HG03432 (cell line): ENCODE data around the gene ZYX.

Experiments
- ATAC-seq: cut with Tn5 transposase; IDR thresholded peaks from one replicate; pipeline ENCODE4 v1.9.1; 2021; ENCODE audit warnings: mild to moderate bottlenecking, moderate library complexity; ENCODE audit not compliant: unreplicated experiment

The ZYX gene, protein sequence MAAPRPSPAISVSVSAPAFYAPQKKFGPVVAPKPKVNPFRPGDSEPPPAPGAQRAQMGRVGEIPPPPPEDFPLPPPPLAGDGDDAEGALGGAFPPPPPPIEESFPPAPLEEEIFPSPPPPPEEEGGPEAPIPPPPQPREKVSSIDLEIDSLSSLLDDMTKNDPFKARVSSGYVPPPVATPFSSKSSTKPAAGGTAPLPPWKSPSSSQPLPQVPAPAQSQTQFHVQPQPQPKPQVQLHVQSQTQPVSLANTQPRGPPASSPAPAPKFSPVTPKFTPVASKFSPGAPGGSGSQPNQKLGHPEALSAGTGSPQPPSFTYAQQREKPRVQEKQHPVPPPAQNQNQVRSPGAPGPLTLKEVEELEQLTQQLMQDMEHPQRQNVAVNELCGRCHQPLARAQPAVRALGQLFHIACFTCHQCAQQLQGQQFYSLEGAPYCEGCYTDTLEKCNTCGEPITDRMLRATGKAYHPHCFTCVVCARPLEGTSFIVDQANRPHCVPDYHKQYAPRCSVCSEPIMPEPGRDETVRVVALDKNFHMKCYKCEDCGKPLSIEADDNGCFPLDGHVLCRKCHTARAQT

DNA sequence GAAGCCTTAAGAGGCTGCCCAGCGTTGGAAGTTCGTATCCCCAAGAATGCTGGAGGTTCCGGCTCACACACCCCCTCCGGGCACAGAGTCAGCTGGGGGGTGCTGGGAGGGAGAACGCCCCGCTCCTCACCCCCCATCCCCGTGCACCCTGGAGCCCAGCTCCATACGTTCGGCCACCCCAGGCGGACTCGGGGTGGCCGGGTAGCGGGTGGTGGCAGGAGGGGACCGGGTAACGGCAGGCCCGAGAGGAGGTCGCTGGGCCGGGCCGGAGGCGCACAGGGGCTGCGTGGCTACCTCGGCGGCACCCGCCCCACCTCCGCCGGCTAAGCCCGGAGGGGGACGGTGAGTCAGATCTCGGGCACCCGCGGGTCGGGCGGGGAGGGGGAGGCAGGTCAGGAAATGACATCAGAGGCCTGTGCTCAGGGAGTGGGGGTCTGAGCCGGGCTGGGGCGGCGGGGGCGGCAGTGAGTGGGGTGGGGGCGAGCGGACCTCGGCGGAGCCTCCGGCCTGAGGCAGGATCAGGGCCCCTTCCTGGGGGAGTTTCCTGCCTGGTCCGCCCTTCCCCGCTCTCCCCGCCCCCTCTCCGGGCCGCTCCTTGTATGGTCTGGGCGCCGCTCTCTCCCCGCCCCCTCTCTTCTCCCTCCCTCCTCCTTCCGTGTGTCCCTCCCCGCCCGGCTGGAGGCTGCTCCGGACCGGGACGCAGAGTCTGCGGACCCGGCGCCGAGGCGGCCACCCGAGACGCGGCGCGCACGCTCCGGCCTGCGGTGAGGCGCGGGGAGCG lies at the start of gene ZYX:
Gene ZYX (plus strand): TSS at position 700 of the 781 bp plus-strand sequence. CDS start 227 bp downstream, outside the sequence.
- peak; percentile 82 for ATAC-seq

DNA sequence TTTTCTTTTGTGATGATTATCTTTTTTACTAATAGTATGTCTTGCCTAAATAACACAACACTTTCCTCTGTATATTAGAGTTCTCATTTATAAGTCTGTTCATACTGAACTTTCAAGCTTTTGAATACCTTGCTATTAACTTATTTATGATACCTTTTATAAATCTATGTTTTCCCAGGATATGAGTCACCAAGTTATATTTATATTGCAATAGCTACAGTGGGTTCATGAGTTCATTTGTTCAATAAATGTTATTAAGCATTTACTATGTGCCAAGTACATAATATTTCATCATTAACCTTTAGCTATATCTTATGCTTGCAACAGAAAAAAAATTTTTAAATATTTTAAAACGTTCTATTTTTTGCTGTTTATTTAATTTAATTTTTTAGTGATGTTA lies 46.9 kb upstream of the ZYX start:
- no peak for ATAC-seq

DNA sequence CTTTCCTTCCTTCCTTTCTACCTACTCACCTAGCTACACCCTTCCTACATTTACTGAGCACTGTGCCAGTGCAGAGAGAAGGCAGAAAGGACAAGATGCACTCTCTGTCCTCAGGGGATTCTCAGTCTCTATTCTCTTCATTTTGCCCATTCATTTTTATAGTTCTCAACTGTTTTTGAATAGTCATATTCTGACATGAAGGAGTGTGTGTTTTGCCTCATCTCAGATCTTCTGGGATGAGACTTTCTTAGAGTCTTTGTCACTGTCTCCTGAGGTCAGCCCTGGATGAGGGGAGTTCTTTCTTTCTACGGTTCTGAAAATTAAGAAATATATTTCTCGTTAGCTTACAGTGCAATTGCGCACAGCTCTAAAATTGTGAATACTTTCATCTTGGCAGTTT lies 43.9 kb upstream of the ZYX start:
- ATAC-seq, result no peak

DNA sequence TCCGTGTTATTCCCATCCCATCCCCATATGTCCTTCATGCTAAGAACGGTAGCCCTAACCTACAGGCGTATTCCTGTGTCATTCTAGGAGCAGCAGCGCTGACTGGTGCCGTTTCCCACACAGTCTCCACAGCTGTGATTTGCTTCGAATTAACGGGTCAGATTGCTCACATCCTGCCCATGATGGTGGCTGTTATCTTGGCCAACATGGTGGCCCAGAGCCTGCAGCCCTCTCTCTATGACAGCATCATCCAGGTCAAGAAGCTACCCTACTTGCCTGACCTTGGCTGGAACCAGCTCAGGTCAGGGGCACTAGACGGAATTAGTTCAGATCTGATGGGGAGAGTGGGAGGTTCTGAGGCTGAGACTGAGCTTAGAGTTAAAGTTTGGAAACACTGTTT lies 39.3 kb upstream of the ZYX start:
- no peak for ATAC-seq

DNA sequence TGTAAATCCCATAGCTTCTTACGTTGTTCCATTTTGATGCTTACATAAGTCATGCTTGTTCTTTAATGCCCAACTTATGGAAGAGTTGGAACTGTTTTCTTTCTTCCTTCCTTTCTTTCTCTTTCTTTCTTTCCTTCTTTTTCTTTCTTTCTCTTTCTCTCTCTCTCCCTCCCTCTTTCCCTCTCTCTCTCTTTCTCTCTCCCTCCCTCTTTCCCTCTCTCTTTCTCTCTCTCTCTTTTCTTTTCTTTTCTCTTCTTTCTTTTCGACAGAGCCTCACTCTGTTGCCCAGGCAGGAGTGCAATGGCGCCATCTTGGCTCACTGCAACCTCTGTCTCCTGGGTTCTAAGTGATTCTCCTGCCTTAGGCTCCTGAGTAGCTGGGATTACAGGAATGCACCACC lies 37.5 kb upstream of the ZYX start:
- no peak for ATAC-seq

DNA sequence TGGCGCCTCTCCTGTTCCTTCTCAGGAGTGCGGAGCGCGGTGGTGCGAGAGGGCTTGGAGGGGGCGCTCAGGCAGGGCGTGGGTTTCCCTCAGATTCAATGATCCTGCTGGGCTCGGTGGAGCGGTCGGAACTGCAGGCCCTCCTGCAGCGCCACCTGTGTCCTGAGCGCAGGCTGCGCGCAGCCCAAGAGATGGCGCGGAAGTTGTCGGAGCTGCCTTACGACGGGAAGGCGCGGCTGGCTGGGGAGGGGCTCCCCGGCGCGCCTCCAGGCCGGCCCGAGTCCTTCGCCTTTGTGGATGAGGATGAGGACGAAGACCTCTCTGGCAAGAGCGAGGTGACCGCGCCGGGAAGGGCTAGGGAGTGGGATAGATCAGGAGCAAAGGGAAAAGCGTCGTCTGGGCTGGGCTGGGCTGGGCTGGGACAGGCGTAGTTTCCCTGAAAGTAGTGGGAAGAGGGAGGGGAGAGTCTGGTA lies 35.7 kb upstream of the ZYX start:
- ATAC-seq, result peak; percentile 59

DNA sequence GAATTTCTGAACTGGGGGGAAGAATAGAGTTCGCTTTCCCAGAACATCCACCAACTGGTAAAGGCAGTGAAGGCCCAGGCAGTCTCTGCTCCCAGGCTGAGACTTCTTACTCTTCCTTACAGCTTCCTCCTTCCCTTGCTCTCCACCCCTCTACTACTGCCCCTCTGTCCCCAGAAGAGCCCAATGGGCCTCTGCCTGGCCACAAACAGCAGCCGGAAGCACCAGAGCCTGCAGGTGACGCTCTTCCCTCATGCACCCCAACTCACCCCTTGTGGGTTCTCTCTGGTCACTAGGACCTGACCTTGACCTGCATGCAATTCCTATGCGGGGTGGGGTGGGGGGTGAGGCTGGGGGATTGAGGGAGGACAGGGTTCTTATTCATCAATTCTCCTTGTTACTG lies 35.1 kb upstream of the ZYX start:
- no peak for ATAC-seq

DNA sequence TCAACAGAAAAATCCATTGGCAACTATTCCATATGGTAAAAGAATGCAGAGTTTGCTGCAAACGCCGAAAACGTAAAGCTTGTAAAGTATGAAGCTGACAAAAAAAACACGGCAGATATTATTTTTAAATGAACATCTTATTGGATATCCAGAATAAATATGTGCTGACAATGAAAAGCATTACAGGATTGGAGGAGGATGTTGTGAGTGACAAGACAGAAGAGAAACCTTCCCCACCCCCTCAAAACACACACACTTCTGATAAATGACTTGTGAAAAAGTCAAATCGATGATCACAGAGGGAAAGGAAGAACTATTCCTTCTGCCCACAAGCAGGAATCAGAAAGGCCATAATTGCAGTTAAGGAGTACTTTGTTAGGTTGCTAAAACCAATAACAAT lies 33.2 kb upstream of the ZYX start:
- no peak for ATAC-seq

DNA sequence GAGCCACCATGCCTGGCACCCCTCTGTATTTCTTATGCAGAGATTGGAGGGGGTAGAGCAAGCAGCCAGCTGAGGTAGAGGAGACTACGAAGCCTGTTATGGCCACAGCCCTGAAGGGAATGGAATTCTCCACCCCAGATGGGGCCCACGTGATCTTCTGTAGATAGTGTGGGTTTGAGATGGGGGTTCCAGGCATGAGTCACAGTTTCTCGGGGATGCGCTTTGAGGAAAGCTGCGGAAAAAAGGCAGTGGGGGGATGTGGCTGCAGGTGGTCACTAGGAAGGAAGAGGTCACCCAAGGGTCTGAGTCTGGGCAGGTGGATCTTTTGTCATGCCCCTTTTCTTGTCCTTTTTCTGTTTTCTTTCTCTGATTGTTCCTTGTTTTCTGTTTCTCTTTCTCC lies 30.1 kb upstream of the ZYX start:
- no peak for ATAC-seq

DNA sequence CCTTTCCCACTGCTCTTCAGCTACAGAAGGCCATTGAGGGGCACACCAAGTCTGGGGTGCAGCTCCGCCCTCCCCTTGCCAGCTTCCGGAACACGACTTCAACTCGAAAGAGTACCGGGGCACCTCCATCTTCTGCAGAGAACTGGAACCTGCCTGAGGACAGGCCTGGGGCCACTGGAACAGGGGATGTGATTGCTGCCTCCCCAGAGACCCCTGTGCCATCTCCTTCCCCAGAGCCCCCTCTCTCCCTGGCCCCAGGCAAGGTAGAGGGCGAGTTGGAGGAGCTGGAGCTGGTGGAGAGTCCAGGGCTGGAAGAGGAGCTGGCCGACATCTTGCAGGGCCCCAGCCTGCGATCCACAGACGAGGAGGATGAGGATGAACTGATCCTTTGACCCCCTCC lies 29.6 kb upstream of the ZYX start:
- ATAC-seq, result no peak

DNA sequence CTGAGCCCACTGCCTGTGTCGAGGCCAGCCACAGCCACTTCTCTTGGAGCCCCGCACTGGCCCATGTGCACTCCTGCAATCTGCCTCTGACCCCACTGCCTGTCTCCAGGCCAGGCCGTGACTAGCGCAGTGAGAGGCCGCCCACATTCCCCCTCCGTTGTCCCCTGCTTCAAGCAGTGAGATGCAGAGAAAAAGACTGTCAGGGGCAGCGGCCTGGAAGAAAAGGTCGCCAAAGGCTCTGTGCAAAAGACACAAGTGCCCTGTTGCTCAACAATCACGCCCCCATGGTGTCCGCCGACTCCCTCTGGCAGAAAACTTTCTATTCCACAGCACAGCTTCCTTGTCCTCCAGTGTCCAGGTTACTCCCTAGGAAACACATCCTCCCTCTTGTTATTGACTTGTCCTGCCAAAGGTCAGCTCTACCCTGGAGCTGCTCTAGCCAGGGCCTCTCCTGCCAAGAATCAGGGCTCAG lies 28.6 kb upstream of the ZYX start:
- no peak for ATAC-seq

DNA sequence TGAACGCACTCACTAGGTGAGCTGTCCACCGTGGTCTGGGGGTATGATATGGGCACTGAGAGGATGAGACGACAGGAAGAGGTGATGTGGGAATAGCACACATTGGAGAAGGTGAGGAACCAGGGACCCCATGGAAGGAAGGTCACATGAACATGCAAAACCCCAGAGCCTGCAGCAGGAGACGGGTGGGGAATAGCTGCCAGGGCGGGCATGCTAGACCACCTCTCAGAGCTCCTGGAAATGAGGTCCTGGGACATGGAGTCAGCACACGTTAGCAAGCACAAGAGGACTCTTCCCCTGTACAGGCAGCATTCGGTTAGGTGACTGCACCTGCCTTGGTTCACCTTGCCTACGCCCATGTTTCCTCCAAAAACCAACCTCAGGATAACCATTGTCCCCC lies 26.8 kb upstream of the ZYX start:
- ATAC-seq, result no peak

DNA sequence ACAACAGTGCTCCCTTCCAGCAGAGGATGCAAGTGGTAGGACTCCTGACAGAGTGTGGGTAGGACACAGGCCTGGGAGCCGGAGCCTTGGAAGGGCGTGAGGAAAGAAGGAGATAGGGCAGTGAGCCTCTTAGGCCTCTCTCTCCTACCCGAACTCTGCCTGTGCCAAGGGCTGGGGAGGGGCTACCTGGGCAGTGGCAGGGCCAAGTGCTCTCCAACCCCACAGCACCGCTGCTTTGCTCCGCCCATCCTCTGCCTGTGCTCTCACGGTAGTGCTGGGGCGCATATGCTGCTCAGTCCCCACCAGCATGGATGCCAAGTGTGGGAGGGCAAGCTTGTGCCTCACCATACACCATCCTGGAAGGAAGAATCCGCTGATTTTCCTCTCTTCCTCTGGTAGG lies 26.2 kb upstream of the ZYX start:
- no peak for ATAC-seq

DNA sequence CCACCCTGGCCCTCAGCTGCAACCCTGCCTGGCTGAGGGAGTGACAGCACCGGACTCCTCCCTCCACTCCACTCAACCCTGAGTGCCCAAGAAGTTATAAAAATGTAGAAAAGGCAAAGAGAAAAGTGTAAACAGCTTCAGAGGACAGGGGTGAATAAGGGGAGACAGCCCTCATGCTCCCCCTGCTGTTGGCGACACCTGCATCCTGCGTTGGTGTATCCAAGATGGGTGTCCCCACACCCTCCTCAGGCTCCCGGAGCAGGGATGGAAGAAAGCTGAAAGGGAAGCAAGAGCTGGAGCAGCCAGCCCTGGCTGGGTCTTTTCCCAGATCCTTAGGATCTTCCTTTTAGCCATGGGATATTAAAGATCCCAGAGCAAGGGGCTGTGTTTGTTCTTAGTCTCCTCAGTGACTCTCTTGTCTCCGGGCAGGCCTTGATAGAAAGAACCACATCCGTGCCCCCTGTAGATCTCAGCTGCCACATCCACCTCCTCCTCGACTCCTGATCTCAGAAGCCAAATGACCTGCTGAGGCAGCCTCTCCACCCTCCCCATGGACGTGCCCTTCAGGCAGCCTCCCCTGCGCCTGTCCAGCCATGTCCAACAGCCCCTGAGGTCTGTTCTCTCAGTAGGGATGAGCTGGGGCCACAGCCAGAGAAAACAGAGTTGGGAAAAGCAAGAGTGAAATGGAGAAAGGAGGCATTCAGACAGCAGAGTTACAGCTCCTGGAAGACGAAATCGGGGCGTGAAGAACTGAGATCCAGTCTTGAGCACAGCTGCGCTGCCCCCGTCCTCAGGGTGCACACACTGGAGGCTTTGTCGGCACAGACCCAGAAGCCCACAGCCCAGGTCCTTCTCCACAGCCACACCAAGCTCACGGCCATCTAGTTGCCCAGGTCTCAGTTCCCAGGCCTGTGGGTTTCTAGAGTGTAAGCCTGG lies 25.4 kb upstream of the ZYX start:
- no peak for ATAC-seq

DNA sequence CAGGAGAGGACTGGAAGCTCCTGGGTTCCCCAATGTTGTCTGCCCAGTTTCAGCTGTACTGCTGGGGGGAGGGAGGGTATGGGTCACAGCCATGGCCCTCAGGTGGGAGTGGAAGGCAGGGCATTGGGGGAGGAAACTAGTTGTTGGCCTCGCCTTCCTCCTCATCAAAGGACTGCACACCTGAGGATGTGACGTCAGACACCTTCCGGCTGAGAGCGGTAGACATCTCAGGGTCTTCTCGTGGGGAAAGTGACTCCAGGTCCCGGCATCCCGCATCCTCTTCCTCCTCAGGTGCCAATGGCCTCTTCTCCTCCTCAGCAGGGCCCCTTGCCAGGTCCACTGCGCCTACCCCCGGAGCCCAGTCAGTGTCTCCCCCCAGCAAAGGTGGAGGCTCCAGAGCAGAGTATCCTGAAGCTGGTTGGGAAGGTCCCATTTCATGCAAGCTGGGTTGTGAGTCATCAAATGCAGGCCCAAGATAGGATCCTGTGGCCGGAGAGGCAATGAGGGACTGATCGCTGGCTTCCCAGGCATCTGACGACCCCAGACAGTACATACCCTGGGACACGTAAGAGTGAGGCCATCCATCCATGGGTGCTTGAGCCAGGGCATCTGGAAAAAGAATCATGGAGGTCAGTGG lies 24.6 kb upstream of the ZYX start:
- ATAC-seq, result no peak

DNA sequence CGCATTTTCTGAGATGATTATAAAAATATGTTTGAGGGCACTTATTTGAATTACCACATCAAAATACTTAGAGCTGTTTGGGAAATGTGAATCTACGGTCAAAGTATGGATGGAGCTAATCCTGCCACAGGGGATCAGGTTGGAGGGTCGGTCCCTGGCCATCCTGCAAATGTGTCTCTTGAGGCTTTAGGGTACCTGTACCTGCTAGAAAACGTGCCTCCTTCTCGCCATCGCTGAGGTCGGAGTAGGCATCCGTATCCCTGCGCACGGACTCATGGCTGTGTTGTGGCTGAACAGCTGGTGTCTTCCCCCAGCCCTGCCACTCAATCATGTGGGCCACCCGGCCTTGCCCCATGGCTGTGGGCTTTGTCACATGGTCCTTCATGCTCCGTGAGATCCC lies 22.5 kb upstream of the ZYX start:
- no peak for ATAC-seq

DNA sequence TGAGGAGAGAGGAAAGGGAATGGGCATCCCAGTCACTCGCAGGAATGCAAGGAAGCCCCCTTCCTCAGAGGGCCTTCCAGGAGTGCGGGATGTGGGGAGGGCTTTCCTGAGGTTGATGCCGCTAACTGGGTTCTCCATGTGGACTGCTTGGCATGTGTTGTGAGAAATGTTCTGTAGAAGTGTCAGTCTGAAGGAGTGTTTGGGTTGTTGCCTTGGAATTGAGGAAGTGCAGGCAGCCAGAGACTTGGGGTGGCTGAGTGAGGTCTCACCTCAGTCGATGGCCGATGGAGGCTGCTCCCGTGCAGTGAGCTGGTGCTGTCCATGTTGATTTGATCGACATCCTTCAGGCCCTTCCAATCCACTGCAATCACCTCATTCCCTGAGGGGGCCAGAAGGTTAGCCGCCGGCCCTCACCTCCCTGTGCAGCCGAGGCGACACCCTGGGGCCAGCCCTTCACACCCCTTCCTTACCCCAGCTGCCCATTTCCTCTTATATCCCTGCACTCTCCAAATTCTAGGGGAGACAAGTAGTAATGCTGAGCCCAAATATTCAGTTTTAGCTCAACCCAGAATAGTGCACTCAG lies 21.3 kb upstream of the ZYX start:
- no peak for ATAC-seq

DNA sequence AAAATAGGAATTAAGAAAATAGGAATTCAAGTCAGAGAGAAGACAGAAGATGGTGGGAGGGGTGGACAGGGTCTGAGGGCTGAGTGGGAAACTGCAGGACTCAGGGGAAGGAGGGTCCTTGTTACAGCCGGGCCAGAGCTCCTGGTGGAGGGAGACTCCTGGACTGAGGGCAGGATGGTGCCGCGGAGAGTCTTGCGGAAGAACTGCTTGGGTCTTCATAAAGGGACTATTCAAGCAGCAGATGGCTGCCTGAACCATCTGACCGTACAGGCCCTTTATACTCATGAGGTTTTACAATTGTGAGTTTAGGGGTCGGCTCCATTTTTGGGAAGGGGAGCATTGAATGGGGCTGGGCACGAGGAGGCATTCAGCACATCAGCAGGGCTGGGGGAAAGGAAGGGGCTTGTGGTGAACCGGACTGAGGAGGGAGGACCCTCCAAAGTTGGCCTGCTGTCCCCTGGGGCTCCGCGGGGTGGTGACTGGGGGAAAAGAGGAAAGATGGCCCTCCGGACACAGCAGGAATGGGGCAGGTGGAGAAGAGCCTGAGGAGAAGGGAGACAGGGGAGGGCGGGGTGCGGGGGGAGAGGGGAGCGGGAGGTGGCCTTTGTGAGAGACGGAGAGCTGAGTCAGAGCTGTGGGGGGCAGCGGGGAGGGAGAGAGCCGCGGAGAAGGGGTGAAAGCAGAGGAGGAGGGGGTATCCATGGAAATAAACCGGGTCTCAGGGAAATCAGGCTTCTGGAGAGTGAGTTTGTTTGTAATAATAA lies 20.2 kb upstream of the ZYX start:
- ATAC-seq, result no peak

DNA sequence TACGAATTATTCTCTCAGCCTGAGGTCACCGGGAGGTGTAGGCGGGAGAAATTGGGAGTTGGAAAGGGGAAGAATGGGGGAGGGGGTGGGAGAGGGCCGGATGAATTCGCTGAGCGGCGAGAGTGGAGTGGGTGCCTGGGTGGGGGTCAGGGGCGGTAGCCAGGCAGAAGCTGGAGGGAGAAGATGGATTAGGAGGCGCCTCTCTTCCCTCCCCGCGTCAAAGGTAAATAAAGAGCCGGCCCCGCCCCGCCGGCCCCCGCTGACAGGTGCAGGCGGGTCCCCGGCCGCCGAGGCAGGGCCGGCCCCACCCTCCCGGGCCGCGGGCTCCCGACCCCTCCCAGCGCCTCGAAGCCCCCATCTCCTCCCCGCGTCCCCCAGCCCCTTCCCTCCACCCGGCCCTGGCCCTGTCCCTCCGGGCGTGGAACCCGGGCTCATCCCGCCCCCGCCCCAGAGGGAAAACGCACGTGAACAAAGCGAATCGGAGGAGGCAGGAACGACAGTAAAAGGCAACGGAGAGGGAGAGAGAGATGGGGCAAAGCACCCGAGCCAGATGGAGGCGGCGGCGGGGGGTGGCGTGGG lies 19.5 kb upstream of the ZYX start:
- ATAC-seq, result no peak
